Activated CD4-positive, alpha-beta memory T cell treated with anti-CD3 and anti-CD28 coated beads, Interleukin-2, amount 10 ng/mL, durations not matched to agents 7 days and 5 days (primary cell): ENCODE measurements around the gene HIVEP3. TPM values are rescaled to one million over a fixed set of nuclear protein-coding genes. Genes with fewer than 3 reads are reported as not detected.
A peak's percentile ranks its signal among the peaks of the same experiment; 100 is the strongest.

Source experiments
- CTCF ChIA-PET: fragments of 350-600 bp; sonication (Branson Sonifier 250); formaldehyde crosslinking; loops from one replicate; lab custom pipeline; 2021; ENCODE audit warnings: antibody characterized with exemption, inconsistent platforms; lab: Charles Lee
- POLR2A ChIA-PET: fragments of 350-600 bp; sonication (Branson Sonifier 250); formaldehyde crosslinking; loops from one replicate; lab custom pipeline; 2021; ENCODE audit warnings: antibody characterized with exemption; lab: Charles Lee
- DNase-seq: peaks from one replicate; pipeline ENCODE4 v3.0.0-alpha.2; 2020
- H3K27ac Mint-ChIP-seq: one replicate; pipeline ENCODE4 v1.8.0; 2021; ENCODE audit warnings: mild to moderate bottlenecking, mixed read lengths
- H3K27me3 Mint-ChIP-seq: one replicate; pipeline ENCODE4 v1.8.0; 2021; ENCODE audit warnings: mixed read lengths
- H3K36me3 Mint-ChIP-seq: one replicate; pipeline ENCODE4 v1.8.0; 2021; ENCODE audit warnings: low read depth, mixed read lengths
- H3K4me1 Mint-ChIP-seq: one replicate; pipeline ENCODE4 v1.8.0; 2021; ENCODE audit warnings: mixed read lengths
- H3K4me3 Mint-ChIP-seq: one replicate; pipeline ENCODE4 v1.8.0; 2021; ENCODE audit warnings: mild to moderate bottlenecking, mixed read lengths
- H3K9me3 Mint-ChIP-seq: one replicate; pipeline ENCODE4 v1.8.0; 2021; ENCODE audit warnings: mixed read lengths
- total RNA-seq, 2 experiments: library from RNA; stranded (reverse); gene quantifications; one replicate each; pipeline ENCODE4 v1.2.3, GENCODE V29; 2021

The HIVEP3 gene
- total RNA-seq, 2 experiments from 2014 or later = 27.8 to 28.8 TPM

- Mint-ChIP-seq H3K36me3 (peaks cover 21% of the 10 kb centered on the region), H3K4me3 (no peak overlapping the region), H3K27ac (no peak overlapping the region), H3K9me3 (no peaks in the 10 kb centered on the region), H3K27me3 (no peaks in the 10 kb centered on the region), H3K4me1 (peaks cover 72% of the 10 kb centered on the region)
- CTCF ChIA-PET = interaction anchor here (0.7 to 1.5 kb wide), 2 partner anchors 26 to 80 kb away, joined by 3 to 4 read pairs; no protein-coding TSS in a partner anchor
- no peak for DNase-seq
- POLR2A ChIA-PET = interaction anchor here (0.6 to 1.6 kb wide), 4 partner anchors 9 to 542 kb away, joined by 3 to 4 read pairs (median 4); no protein-coding TSS in a partner anchor
These were observed 265.1 kb downstream of the HIVEP3 start for GRCh38 chr1:41653574-41653973.

DNA sequence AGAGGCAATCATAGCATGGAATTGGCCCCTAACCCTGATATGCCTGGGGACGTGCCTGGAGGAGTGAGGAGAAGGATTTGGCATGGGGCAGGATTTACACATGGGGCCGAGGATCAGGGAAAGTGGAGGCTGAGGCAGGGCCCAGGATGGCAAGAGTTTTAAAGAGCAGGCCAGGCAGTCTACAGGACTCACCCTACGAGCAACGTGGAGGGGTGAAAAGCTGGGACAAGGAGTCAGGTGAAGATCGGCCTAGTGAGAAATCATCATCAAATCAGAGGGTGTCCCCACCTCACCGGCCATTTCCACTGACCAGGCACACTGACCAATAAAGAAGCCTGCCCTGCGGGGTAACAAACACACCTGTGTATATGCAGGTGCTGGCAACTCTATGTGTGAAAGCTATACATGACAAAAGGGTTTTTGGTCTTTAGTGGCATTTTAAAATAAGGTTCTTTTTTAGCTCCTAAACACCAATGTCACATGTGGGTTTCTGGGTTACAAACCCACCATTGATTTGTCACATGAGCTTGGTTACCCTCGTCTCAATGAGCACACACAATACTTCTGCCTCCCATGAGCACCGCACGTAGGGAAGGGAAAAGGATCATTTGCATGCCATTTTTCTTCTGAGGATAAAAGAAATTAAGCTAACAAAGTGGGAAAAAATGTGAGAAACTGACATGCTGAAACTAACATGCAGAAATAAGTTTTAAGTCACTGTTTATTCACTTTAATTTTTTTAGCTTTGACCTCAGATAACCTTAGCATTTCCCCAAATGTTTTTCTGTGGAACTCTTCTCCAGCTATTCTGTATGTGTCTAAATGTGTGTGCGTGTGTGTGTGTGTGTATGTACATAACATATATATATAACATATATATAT is 266.1 kb downstream of the HIVEP3 start:
- Mint-ChIP-seq H3K27ac (no peak overlapping the region), H3K27me3 (no peaks in the 10 kb centered on the region), H3K9me3 (no peaks in the 10 kb centered on the region), H3K36me3 (peaks cover 25% of the 10 kb centered on the region), H3K4me1 (peaks cover 62% of the 10 kb centered on the region), H3K4me3 (no peak overlapping the region)
- ChIA-PET CTCF (interaction anchor here (0.9 to 1.7 kb wide), 3 partner anchors 75 to 160 kb away, joined by 3 to 4 read pairs (median 3); no protein-coding TSS in a partner anchor), POLR2A (interaction anchor here (1.0 to 1.6 kb wide), 2 partner anchors 17 to 78 kb away, joined by 3 to 4 read pairs; no protein-coding TSS in a partner anchor)
- no peak for DNase-seq

DNA sequence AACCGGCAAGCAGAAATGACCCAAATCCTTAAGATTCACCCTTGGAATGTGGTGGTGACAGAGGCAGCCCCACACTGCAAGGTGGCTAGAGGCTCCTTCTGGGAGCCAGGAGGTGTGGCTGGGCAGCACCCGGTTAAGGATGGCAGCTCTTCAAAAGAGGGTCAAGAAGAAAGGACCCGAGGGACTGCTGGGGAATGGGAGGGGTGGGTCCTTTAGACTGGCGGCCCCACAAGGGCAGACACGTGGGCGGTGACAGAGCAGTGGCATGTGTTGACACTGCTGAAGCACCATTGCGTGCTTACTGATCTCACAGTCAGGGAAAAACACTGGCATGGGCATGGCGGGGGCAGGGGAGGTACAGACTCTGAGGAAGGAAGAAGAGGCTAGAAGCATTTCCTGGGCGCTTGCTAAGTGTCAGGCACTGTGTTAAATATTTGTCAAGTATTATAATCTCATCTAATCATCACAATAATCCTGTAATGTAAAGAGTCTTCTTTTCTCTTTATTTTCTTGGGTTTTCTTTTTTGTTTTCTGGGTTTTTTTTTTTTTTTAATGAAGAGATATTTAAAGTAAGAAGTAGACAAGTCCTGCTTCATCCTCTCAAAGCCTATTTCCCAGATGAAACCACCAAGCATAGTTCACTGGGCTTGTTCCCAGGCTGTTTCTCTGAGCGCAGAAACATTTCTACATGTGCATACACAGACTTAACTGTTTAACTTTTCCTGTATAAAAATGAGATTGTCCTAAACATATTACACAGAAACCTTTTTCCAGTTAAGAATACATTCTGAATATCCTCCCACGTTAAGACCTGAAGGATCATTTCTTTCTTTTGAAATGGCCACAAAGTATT is 268.5 kb downstream of the HIVEP3 start:
- Mint-ChIP-seq H3K4me3 (no peak overlapping the region), H3K9me3 (no peaks in the 10 kb centered on the region), H3K36me3 (peaks cover 24% of the 10 kb centered on the region), H3K4me1 (peaks cover 41% of the 10 kb centered on the region), H3K27me3 (no peaks in the 10 kb centered on the region), H3K27ac (peak overlapping the region; percentile 49)
- ChIA-PET POLR2A (interaction anchor here (1.2 kb wide), 1 partner anchor 24 kb away, joined by 3 read pairs; no protein-coding TSS in a partner anchor), CTCF (interaction anchor here (0.7 to 1.7 kb wide), 2 partner anchors 77 to 170 kb away, joined by 3 to 4 read pairs; no protein-coding TSS in a partner anchor)
- peak; percentile 53 for DNase-seq

DNA sequence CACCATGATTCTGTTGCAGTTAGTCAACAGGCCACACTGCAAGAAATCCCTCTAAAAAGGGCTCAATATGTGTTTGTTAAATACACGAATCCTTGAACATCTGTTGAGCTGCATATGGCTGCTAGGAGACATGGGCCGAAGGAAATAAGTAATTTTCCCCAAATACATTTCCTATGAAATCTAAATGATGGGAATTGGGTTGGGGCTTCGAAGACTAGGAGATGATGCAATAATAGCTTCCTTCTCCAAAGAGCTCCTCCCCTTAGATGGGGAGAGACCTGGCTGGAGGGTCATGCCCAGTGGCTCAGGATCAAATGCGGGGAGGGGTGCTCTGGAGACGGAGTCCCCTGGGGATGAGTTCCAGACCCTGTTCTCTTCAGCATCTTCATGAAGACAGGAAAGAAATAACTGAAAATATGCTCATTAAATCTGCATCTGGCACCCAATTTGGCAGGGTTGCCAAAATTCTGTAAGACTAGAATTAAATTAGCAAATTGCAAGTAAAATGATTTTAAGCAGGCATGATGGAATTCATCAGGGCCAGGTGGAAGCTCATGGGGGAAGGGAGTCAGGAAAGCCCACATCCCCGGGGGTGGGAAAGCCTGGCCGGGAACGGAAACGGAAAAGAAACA is 269.2 kb downstream of the HIVEP3 start:
- ChIA-PET CTCF (no interaction called here), POLR2A (interaction anchor here (1.2 to 1.5 kb wide), 2 partner anchors 10 to 24 kb away, joined by 3 to 5 read pairs; no protein-coding TSS in a partner anchor)
- H3K4me3 Mint-ChIP-seq = no peak overlapping the region
- H3K27me3 Mint-ChIP-seq = no peaks in the 10 kb centered on the region
- no peak for DNase-seq
- peaks cover 35% of the 10 kb centered on the region for H3K4me1 Mint-ChIP-seq
- peaks cover 24% of the 10 kb centered on the region for H3K36me3 Mint-ChIP-seq
- peak overlapping the region; percentile 49 for H3K27ac Mint-ChIP-seq
- H3K9me3 Mint-ChIP-seq = no peaks in the 10 kb centered on the region

DNA sequence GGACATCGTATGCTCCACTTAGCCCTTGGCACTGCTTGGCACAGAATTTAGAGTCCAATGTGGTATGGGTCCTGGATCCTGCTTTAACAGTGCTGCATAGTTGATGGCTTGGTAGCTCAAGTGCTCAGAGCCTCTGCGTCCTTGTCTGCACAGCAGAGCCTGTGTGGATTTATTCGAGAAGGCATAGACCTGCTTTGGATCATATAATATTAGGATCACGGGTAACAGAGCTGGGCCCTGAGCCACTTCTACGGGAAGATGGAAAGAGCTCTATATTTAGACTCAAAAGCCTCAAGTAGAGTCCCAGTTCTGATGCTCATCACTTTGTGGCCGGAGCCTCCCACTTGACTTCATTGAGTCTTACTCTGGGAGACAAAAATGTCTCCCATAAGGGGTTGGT is 269.9 kb downstream of the HIVEP3 start:
- Mint-ChIP-seq H3K27me3 (no peaks in the 10 kb centered on the region), H3K9me3 (no peaks in the 10 kb centered on the region), H3K4me3 (no peak overlapping the region), H3K27ac (no peak overlapping the region), H3K4me1 (peaks cover 34% of the 10 kb centered on the region), H3K36me3 (peaks cover 24% of the 10 kb centered on the region)
- CTCF ChIA-PET = no interaction called here
- DNase-seq = no peak
- POLR2A ChIA-PET = interaction anchor here (1.2 to 1.5 kb wide), 3 partner anchors 9 to 46 kb away, joined by 3 to 5 read pairs (median 3); no protein-coding TSS in a partner anchor

DNA sequence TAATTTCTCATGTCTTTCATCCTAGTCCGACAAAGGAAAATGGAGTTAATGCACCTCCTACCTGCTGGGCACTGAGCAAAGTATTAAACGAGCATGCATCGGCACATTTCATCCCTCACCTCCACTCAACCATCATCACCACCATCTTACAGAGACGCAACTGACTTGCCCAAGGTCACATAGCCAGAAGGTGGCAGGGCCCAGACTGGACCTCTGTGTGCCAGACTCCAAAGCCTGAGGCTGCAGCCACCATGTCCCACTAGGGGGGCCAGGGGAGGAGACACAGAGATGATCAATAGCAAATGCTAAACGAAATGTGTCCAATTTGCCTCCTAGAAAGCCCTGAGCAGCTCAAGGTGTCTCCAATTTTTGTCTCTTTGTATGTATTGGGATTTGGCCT is 270.5 kb downstream of the HIVEP3 start:
- Mint-ChIP-seq H3K4me1 (peaks cover 29% of the 10 kb centered on the region), H3K9me3 (no peaks in the 10 kb centered on the region), H3K27ac (no peak overlapping the region), H3K36me3 (peaks cover 20% of the 10 kb centered on the region), H3K4me3 (no peak overlapping the region), H3K27me3 (no peaks in the 10 kb centered on the region)
- DNase-seq = no peak
- ChIA-PET POLR2A (interaction anchor here (1.2 to 1.5 kb wide), 2 partner anchors 9 to 47 kb away, joined by 3 to 5 read pairs; no protein-coding TSS in a partner anchor), CTCF (no interaction called here)

- DNase-seq = no peak
- Mint-ChIP-seq H3K27me3 (no peaks in the 10 kb centered on the region), H3K36me3 (peaks cover 20% of the 10 kb centered on the region), H3K4me3 (no peak overlapping the region), H3K27ac (no peak overlapping the region), H3K9me3 (no peaks in the 10 kb centered on the region), H3K4me1 (peaks cover 25% of the 10 kb centered on the region)
- ChIA-PET CTCF (no interaction called here), POLR2A (interaction anchor here (1.2 to 1.5 kb wide), 2 partner anchors 8 to 48 kb away, joined by 3 to 5 read pairs; no protein-coding TSS in a partner anchor)
These were observed 271.2 kb downstream of the HIVEP3 start for GRCh38 chr1:41647221-41648135.

DNA sequence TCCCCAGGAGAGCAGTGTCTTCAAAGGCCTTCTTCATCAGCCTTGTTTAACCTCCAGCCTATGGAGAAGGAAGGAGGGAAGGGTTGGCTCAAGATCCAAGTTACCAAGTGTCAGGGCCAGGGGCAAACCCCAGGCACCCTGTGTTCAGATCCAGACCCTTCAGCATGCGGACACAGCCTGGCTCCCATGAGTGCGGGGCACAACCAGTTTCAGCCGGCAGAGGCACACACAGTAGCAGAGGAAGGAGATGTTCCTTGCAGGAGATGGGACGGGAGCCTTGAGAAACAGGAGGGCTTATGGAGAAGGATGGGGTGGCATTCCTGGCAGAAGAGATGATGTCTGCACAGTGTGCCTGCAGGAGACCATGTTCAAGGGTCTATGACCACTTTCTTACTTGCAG is 272.5 kb downstream of the HIVEP3 start:
- POLR2A ChIA-PET = no interaction called here
- no peak overlapping the region for H3K4me3 Mint-ChIP-seq
- peaks cover 19% of the 10 kb centered on the region for H3K4me1 Mint-ChIP-seq
- CTCF ChIA-PET = no interaction called here
- no peaks in the 10 kb centered on the region for H3K9me3 Mint-ChIP-seq
- no peak for DNase-seq
- no peaks in the 10 kb centered on the region for H3K27me3 Mint-ChIP-seq
- H3K36me3 Mint-ChIP-seq = peaks cover 20% of the 10 kb centered on the region
- H3K27ac Mint-ChIP-seq = no peak overlapping the region

DNA sequence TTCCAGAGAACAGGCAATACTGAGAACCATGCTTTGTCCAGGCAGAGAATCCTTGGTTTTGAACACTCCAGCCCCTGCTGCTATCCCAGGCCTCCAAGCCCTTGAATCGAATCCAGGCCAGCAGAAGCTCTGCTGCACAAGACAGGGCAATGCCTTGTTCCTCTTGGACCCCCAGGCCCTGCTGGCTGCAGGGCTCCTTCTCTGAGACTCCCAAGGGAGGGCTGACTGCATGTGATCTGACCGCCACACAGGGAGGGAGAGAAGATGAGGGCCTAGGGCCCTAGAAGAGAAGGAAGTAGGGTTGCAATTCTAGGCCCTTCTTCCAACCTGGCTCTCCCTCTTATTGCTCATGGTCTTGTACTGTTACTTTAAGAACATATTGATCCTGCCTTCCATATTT is 273.7 kb downstream of the HIVEP3 start:
- peaks cover 20% of the 10 kb centered on the region for H3K36me3 Mint-ChIP-seq
- CTCF ChIA-PET = no interaction called here
- no peak for DNase-seq
- no peaks in the 10 kb centered on the region for H3K27me3 Mint-ChIP-seq
- no peak overlapping the region for H3K27ac Mint-ChIP-seq
- H3K9me3 Mint-ChIP-seq = no peaks in the 10 kb centered on the region
- POLR2A ChIA-PET = no interaction called here
- H3K4me1 Mint-ChIP-seq = peaks cover 9% of the 10 kb centered on the region
- no peak overlapping the region for H3K4me3 Mint-ChIP-seq

DNA sequence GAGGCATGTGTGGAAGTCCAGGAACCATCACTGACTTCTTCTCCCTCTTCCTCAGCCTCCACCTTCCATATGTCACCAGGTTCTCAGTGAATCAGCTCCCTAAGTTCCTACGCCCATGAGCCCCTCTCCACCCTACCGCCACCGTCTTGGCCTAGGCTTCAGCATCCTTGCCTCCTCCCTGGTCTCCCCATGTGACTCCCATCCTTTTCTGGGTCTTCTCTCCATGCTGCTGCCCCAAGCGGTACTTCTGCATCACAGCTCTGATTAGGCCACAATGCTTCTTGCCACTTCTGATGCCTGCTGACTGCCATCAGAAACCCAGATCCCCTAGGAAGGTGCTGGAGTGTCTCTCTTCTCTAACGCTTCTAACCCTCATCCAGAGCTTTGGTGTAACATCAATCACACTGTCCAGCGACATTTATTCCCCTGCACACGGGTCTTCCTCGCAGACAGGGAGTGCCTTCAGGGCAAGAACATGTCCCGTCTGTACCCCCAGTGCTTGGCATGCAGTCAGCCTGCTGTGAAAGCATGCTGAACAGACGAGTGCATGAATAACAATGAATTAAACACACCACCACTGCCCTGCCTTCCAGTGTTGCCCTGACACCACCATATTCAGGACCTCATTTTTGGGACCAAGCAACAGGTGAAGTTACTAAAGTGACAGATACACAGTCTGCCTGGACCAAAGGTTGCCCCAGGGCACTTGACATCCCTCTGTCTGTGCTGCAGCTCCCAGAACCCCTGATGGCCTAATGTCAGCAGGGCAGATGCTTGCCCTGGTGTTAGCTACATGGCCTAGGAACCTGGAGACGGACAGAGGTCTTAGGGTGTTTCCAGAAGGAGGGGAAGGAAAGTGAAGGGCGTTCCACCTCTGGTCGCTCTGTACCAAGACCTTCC is 275.6 kb downstream of the HIVEP3 start:
- H3K9me3 Mint-ChIP-seq = no peaks in the 10 kb centered on the region
- DNase-seq = no peak
- H3K27ac Mint-ChIP-seq = no peak overlapping the region
- H3K4me1 Mint-ChIP-seq = peaks cover 19% of the 10 kb centered on the region
- no peaks in the 10 kb centered on the region for H3K27me3 Mint-ChIP-seq
- CTCF ChIA-PET = interaction anchor here (1.4 kb wide), 1 partner anchor 69 kb away, joined by 4 read pairs; no protein-coding TSS in a partner anchor
- no peak overlapping the region for H3K4me3 Mint-ChIP-seq
- POLR2A ChIA-PET = interaction anchor here (1.5 kb wide), 1 partner anchor 20 kb away, joined by 4 read pairs; no protein-coding TSS in a partner anchor
- peaks cover 7% of the 10 kb centered on the region for H3K36me3 Mint-ChIP-seq
